Liver (tissue), 9 donors: ENCODE measurements around the gene CEP164. TPM values are rescaled to one million over a fixed set of nuclear protein-coding genes. Genes with fewer than 3 reads are reported as not detected.

ENCODE experiments used
- DNase-seq: peaks from one replicate; pipeline ENCODE4 v3.0.0-alpha.2; 2017; ENCODE audit warnings: low spot score
- H3K27ac ChIP-seq, 2 donors: one replicate each; pipeline ENCODE4 v1.7.0; 2013; ENCODE audit warnings: inconsistent platforms in 2 of 2, low read length in 2 of 2, control low read depth in 1 of 2, low read depth in 1 of 2, mild to moderate bottlenecking in 1 of 2
- H3K27me3 ChIP-seq, 4 donors: one replicate each; pipeline versions ENCODE4 v1.6.1 to v1.7.0; 2013; ENCODE audit warnings: low read length in 3 of 4, inconsistent platforms in 1 of 4, mild to moderate bottlenecking in 1 of 4, moderate library complexity in 1 of 4; ENCODE audit not compliant: control insufficient read depth in 4 of 4, insufficient read depth in 4 of 4
- H3K36me3 ChIP-seq, 4 donors: one replicate each; pipeline versions ENCODE4 v1.6.1 to v1.7.0; 2013; ENCODE audit warnings: low read length in 3 of 4, mild to moderate bottlenecking in 3 of 4, low read depth in 1 of 4, moderate library complexity in 1 of 4; ENCODE audit not compliant: control insufficient read depth in 4 of 4, insufficient read depth in 3 of 4
- H3K4me1 ChIP-seq, 4 donors: one replicate each; pipeline versions ENCODE4 v1.6.1 to v1.7.0; 2013; ENCODE audit warnings: low read length in 3 of 4, mild to moderate bottlenecking in 3 of 4, moderate library complexity in 1 of 4; ENCODE audit not compliant: control insufficient read depth in 4 of 4, insufficient read depth in 4 of 4
- H3K4me3 ChIP-seq, 3 donors: one replicate each; pipeline versions ENCODE4 v1.6.1 to v1.7.0; 2013; ENCODE audit warnings: low read length in 3 of 3, control low read depth in 1 of 3, low read depth in 1 of 3, mild to moderate bottlenecking in 1 of 3
- H3K9ac ChIP-seq, 2 donors: one replicate each; pipeline ENCODE4 v1.7.0; 2013; ENCODE audit warnings: low read length in 2 of 2, mild to moderate bottlenecking in 2 of 2, moderate library complexity in 2 of 2, control low read depth in 1 of 2, low read depth in 1 of 2
- H3K9me3 ChIP-seq, 4 donors: one replicate each; pipeline versions ENCODE4 v1.6.1 to v1.7.0; 2013; ENCODE audit warnings: low read length in 3 of 4; ENCODE audit not compliant: control insufficient read depth in 4 of 4
- ATF3 ChIP-seq: IDR thresholded peaks from 2 replicates; pipeline ENCODE4 v1.6.1; 2016; ENCODE audit warnings: antibody characterized with exemption
- CTCF ChIP-seq: fragments of 150-350 bp; IDR thresholded peaks from 2 replicates; pipeline ENCODE4 v1.5.1; 2017; ENCODE audit warnings: improper control_type of control experiment, low read depth, low read length; ENCODE audit not compliant: missing input control
- EGR1 ChIP-seq, 2 donors: IDR thresholded peaks; 2 replicates each; pipeline ENCODE4 v1.6.1; 2016 to 2018; ENCODE audit warnings: antibody characterized with exemption in 2 of 2, low read depth in 2 of 2
- HNF4A ChIP-seq, 2 donors: conservative IDR thresholded peaks; 2 replicates each; pipeline ENCODE4 v1.6.1; 2016; ENCODE audit warnings: antibody characterized with exemption in 2 of 2, mild to moderate bottlenecking in 2 of 2
- JUND ChIP-seq, 2 donors: IDR thresholded peaks; 2 replicates each; pipeline ENCODE4 v1.6.1; 2016; ENCODE audit warnings: antibody characterized with exemption in 2 of 2
- MAX ChIP-seq: IDR thresholded peaks from 2 replicates; pipeline ENCODE4 v1.6.1; 2016; ENCODE audit warnings: antibody characterized with exemption
- SP1 ChIP-seq: IDR thresholded peaks from 2 replicates; pipeline ENCODE4 v1.6.1; 2018; ENCODE audit warnings: antibody characterized with exemption, mild to moderate bottlenecking
- TAF1 ChIP-seq: conservative IDR thresholded peaks from 2 replicates; pipeline ENCODE4 v1.6.1; 2016; ENCODE audit warnings: antibody characterized with exemption, mild to moderate bottlenecking
- YY1 ChIP-seq: IDR thresholded peaks from 2 replicates; pipeline ENCODE4 v1.6.1; 2016; ENCODE audit warnings: antibody characterized with exemption, mild to moderate bottlenecking
- ZBTB33 ChIP-seq: IDR thresholded peaks from 2 replicates; pipeline ENCODE4 v1.6.1; 2016; ENCODE audit warnings: antibody characterized with exemption
- WGBS: extraction: QIAGEN DNeasy Blood & Tissue Kit; methylation state at CpG from one replicate; pipeline ENCODE4 v1.1.7; 2013; 5-methylcytosine and 5-hydroxymethylcytosine counted together
- polyA plus RNA-seq, 2 donors: library from polyadenylated mRNA; stranded (reverse) in 1 of 2; unstranded in 1 of 2; fragments of 200-250 nt in 1 of 2; fragments of >200 nt in 1 of 2; fragmentation: Nextera tagmentation in 1 of 2; extraction: Ambion mirVana in 1 of 2; gene quantifications; one replicate each; pipeline versions ENCODE4 v1.2.1 to v1.2.3, GENCODE V29; 2013 to 2015
- total RNA-seq, 2 donors: library from RNA; depleted of rRNA; stranded (reverse); fragments of >200 nt; gene quantifications; one replicate each; pipeline ENCODE4 v1.2.3, GENCODE V29; 2014
- donor health status: healthy.
- donor health status: healthy.
- donor health status: healthy.
- donor health status: healthy.
- donor health status: healthy.

Gene CEP164
- total and polyA plus RNA-seq, 4 donors: 4.1 to 12.3 (median 5.9) TPM

GRCh38 chr11:117424781-117425180, 97.1 kb downstream of the CEP164 start:
- Histone ChIP-seq H3K9ac (no peak overlapping the region), H3K27ac (no peak overlapping the region), H3K9me3 (no peaks in the 10 kb centered on the region), H3K27me3 (no peaks in the 10 kb centered on the region), H3K4me3 (no peak overlapping the region), H3K36me3 (no peaks in the 10 kb centered on the region), H3K4me1 (peaks cover 0 to 4% (median 0%) of the 10 kb centered on the region in 4 donors)
- WGBS: 74% methylated on average over 4 of the region's 4 CpGs
- no peak for DNase-seq
- TF ChIP-seq CTCF: no peak
- no peak for TF ChIP-seq JUND (IDR thresholded peaks at IDR 0.05)

- no peak overlapping the region for H3K9ac ChIP-seq
- no peaks in the 10 kb centered on the region for H3K9me3 ChIP-seq
- no peak overlapping the region for H3K4me3 ChIP-seq
- H3K4me1 ChIP-seq: peaks cover 0 to 4% (median 0%) of the 10 kb centered on the region in 4 donors
- no peak for DNase-seq
- H3K36me3 ChIP-seq: no peaks in the 10 kb centered on the region
- no peaks in the 10 kb centered on the region for H3K27me3 ChIP-seq
- TF ChIP-seq ATF3 (no peak), TAF1 (no peak), SP1 (no peak), HNF4A (conservative IDR thresholded peaks at IDR 0.05) (no peak), CTCF (no peak), EGR1 (IDR thresholded peaks at IDR 0.05; ENCODE audit: low read depth in 2 of 2) (no peak), MAX (no peak), YY1 (no peak), JUND (IDR thresholded peaks at IDR 0.05) (no peak), ZBTB33 (no peak)
- WGBS: 50% methylated on average over 13 of the region's 13 CpGs
- no peak overlapping the region for H3K27ac ChIP-seq
Observed at GRCh38 chr11:117425679-117426296, 98.1 kb downstream of the CEP164 start.
